SK-N-SH (cell line): ENCODE results near the gene IGF1R. TPM values are rescaled to one million over a fixed set of nuclear protein-coding genes. Genes with fewer than 3 reads are reported as not detected.

Source experiments
- CTCF ChIA-PET: fragments of 300-600, 350-600 bp; formaldehyde crosslinking; extraction: SDS; loops from one replicate; lab custom pipeline; 2021; lab: Yijun Ruan, JAX
- POLR2A ChIA-PET: fragments of 350-600 bp; sonication (Branson Sonifier 250); formaldehyde crosslinking; extraction: SDS; loops from one replicate; lab custom pipeline; 2020; ENCODE audit warnings: antibody characterized with exemption, inconsistent platforms; lab: Yijun Ruan, JAX
- DNase-seq: peaks from one replicate; pipeline ENCODE4 v3.0.0; 2012
- H2AFZ ChIP-seq: fragments of 200-600 bp; sonication (generic); 2 replicates; pipeline ENCODE4 v1.8.1; 2016; ENCODE audit warnings: antibody characterized with exemption, mild to moderate bottlenecking, low read depth
- H3F3A ChIP-seq: fragments of 200-600 bp; sonication (generic); replicated peaks from 2 replicates; pipeline ENCODE3; 2016; ENCODE audit warnings: antibody characterized with exemption, mild to moderate bottlenecking; ENCODE audit not compliant: insufficient read depth
- H3K27ac ChIP-seq, 2 experiments: fragments of 200-500 bp in 1 of 2; fragments of 200-600 bp in 1 of 2; sonication (Bioruptor generic) in 1 of 2; sonication (generic), shearing (Covaris generic) in 1 of 2; 2 replicates each; pipeline versions ENCODE4 v1.5.1 to v1.6.1; 2014 to 2016; ENCODE audit warnings: low read depth in 2 of 2, inconsistent platforms in 1 of 2, low read length in 1 of 2, mild to moderate bottlenecking in 1 of 2, mixed read lengths in 1 of 2
- H3K27me3 ChIP-seq: fragments of 200-600 bp; sonication (generic), shearing (Covaris generic); 2 replicates; pipeline ENCODE4 v1.6.1; 2016; ENCODE audit warnings: mixed run types; ENCODE audit not compliant: insufficient read depth
- H3K36me3 ChIP-seq, 2 experiments: fragments of 200-500 bp in 1 of 2; fragments of 200-600 bp in 1 of 2; sonication (Bioruptor generic) in 1 of 2; sonication (generic) in 1 of 2; replicated peaks in 1 of 2; 2 replicates each; pipeline versions ENCODE3 to v1.5.1; 2014 to 2016; ENCODE audit warnings: low read length in 1 of 2, mild to moderate bottlenecking in 1 of 2; ENCODE audit not compliant: insufficient read depth in 2 of 2, control insufficient read depth in 1 of 2
- H3K4me1 ChIP-seq, 2 experiments: fragments of 200-500 bp in 1 of 2; fragments of 200-600 bp in 1 of 2; sonication (Bioruptor generic) in 1 of 2; sonication (generic), shearing (Covaris generic) in 1 of 2; 2 replicates each; pipeline versions ENCODE4 v1.5.1 to v1.6.1; 2014 to 2016; ENCODE audit warnings: low read depth in 1 of 2, low read length in 1 of 2, mixed run types in 1 of 2; ENCODE audit not compliant: insufficient read depth in 2 of 2, control insufficient read depth in 1 of 2
- H3K4me2 ChIP-seq: fragments of 200-600 bp; sonication (generic), shearing (Covaris generic); 2 replicates; pipeline ENCODE4 v1.6.1; 2017; ENCODE audit warnings: mixed run types
- H3K4me3 ChIP-seq, 2 experiments: fragments of 200-500 bp in 1 of 2; fragments of 200-600 bp in 1 of 2; sonication (Bioruptor generic) in 1 of 2; sonication (generic), shearing (Covaris generic) in 1 of 2; 2 replicates each; pipeline versions ENCODE4 v1.5.1 to v1.8.1; 2014 to 2016; ENCODE audit warnings: low read depth in 2 of 2, inconsistent platforms in 1 of 2, low read length in 1 of 2, mild to moderate bottlenecking in 1 of 2, mixed read lengths in 1 of 2, moderate library complexity in 1 of 2
- H3K79me2 ChIP-seq: fragments of 200-600 bp; sonication (generic); 2 replicates; pipeline ENCODE4 v1.8.1; 2017; ENCODE audit warnings: mild to moderate bottlenecking; ENCODE audit not compliant: insufficient read depth
- H3K9ac ChIP-seq: fragments of 200-600 bp; sonication (generic); 2 replicates; pipeline ENCODE4 v1.6.1; 2017; ENCODE audit warnings: mixed run types
- H3K9me2 ChIP-seq: fragments of 200-600 bp; sonication (generic); 2 replicates; pipeline ENCODE4 v1.6.1; 2017; ENCODE audit warnings: mixed run types
- H3K9me3 ChIP-seq: fragments of 200-600 bp; sonication (generic); 2 replicates; pipeline ENCODE4 v1.6.1; 2017; ENCODE audit warnings: mixed run types, mild to moderate bottlenecking, moderate library complexity
- H4K20me1 ChIP-seq: fragments of 200-600 bp; sonication (generic); 2 replicates; pipeline ENCODE4 v1.6.1; 2017; ENCODE audit warnings: mild to moderate bottlenecking, mixed run types; ENCODE audit not compliant: insufficient read depth
- ELF1 ChIP-seq: IDR thresholded peaks from 2 replicates; pipeline ENCODE4 v1.4.0; 2012
- EZH2phosphoT487 ChIP-seq: fragments of 200-600 bp; sonication (generic); IDR thresholded peaks from 2 replicates; pipeline ENCODE4 v1.6.1; 2017; ENCODE audit warnings: low read depth, mixed run types, mild to moderate bottlenecking, antibody characterized with exemption, moderate library complexity, borderline replicate concordance
- FOSL2 ChIP-seq: IDR thresholded peaks from 2 replicates; pipeline ENCODE4 v1.4.0; 2012; ENCODE audit warnings: low read depth, mild to moderate bottlenecking, moderate library complexity, borderline replicate concordance
- FOXJ3 ChIP-seq: sonication (generic); formaldehyde crosslinking; IDR thresholded peaks from 2 replicates; pipeline ENCODE4 v1.5.1; 2020; ENCODE audit warnings: mild to moderate bottlenecking, missing genetic modification reagents
- GABPA ChIP-seq: IDR thresholded peaks from 2 replicates; pipeline ENCODE4 v1.4.0; 2012; ENCODE audit warnings: low read depth, mild to moderate bottlenecking
- GATA2 ChIP-seq: sonication (generic); formaldehyde crosslinking; IDR thresholded peaks from 2 replicates; pipeline ENCODE4 v1.5.0; 2020; ENCODE audit warnings: mild to moderate bottlenecking, missing genetic modification reagents
- MEF2A ChIP-seq: IDR thresholded peaks from 2 replicates; pipeline ENCODE4 v1.4.0; 2012; ENCODE audit warnings: low read depth, borderline replicate concordance
- MXI1 ChIP-seq: IDR thresholded peaks from 2 replicates; pipeline ENCODE4 v1.6.1; 2012; ENCODE audit warnings: mild to moderate bottlenecking, low read depth, low read length, improper control_type of control experiment
- NFIC ChIP-seq: IDR thresholded peaks from 2 replicates; pipeline ENCODE4 v1.4.0; 2012; ENCODE audit warnings: borderline replicate concordance
- POLR2AphosphoS5 ChIP-seq: IDR thresholded peaks from 2 replicates; pipeline ENCODE4 v1.6.1; 2012; ENCODE audit warnings: low read depth, low read length
- RCOR1 ChIP-seq: fragments of 150-350 bp; IDR thresholded peaks from 2 replicates; pipeline ENCODE4 v1.6.1; 2017; ENCODE audit warnings: antibody characterized with exemption, low read length
- RFX5 ChIP-seq: IDR thresholded peaks from 2 replicates; pipeline ENCODE4 v1.6.1; 2012; ENCODE audit warnings: mild to moderate bottlenecking, improper control_type of control experiment, low read length
- TAF1 ChIP-seq: IDR thresholded peaks from 2 replicates; pipeline ENCODE4 v1.6.1; 2012; ENCODE audit warnings: low read depth, mild to moderate bottlenecking, low read length, moderate library complexity, borderline replicate concordance
- TEAD4 ChIP-seq: IDR thresholded peaks from 2 replicates; pipeline ENCODE4 v1.4.0; 2012; ENCODE audit warnings: mild to moderate bottlenecking, borderline replicate concordance; ENCODE audit not compliant: insufficient read depth
- WGBS: methylation state at CpG from one replicate; pipeline ENCODE4 v1.1.6; 2017; ENCODE audit warnings: low lambda C conversion rate; 5-methylcytosine and 5-hydroxymethylcytosine counted together
- polyA plus RNA-seq, 3 experiments: library from polyadenylated mRNA; depleted of rRNA; stranded (reverse); fragments of >200 nt; gene quantifications; 2 replicates each; pipeline ENCODE4 v1.2.3, GENCODE V29; 2012
- TF ChIP-seq, protein P1 (sequence below): IDR thresholded peaks from 2 replicates; pipeline ENCODE4 v1.4.0; 2012; ENCODE audit warnings: low read depth
- TF ChIP-seq, protein P2 (sequence below): IDR thresholded peaks from 2 replicates; pipeline ENCODE4 v1.4.0; 2012; ENCODE audit warnings: low read depth, borderline replicate concordance
- TF ChIP-seq, protein P3 (sequence below): fragments of 150-350 bp; IDR thresholded peaks from 2 replicates; pipeline ENCODE4 v1.6.1; 2016; ENCODE audit warnings: mild to moderate bottlenecking, low read depth, low read length
- TF ChIP-seq, protein P4 (sequence below): fragments of 200-600 bp; sonication (generic); IDR thresholded peaks from 2 replicates; pipeline ENCODE4 v1.6.1; 2017; ENCODE audit warnings: antibody characterized with exemption, mild to moderate bottlenecking, moderate library complexity
- TF ChIP-seq, protein P5 (sequence below): IDR thresholded peaks from 2 replicates; pipeline ENCODE4; 2012

Gene IGF1R
- polyA plus RNA-seq, 1 of the 3 experiments (the other 2 are of a cell fraction) = 9.5 TPM

DNA sequence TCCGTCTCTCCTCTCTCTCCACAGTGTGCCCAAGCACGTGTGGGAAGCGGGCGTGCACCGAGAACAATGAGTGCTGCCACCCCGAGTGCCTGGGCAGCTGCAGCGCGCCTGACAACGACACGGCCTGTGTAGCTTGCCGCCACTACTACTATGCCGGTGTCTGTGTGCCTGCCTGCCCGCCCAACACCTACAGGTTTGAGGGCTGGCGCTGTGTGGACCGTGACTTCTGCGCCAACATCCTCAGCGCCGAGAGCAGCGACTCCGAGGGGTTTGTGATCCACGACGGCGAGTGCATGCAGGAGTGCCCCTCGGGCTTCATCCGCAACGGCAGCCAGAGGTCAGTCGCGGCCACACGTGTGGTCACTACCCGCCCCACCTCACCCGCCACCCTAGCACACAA lies 243.0 kb downstream of the IGF1R start:
- CTCF ChIA-PET = interaction anchor here (0.6 to 6.7 kb wide), 3 partner anchors 10 to 168 kb away, joined by 3 to 34 read pairs (median 16); no protein-coding TSS in a partner anchor
- no peak overlapping the region for H3K4me2 ChIP-seq
- peaks cover 33% of the 10 kb centered on the region for H3K79me2 ChIP-seq
- H3K27ac ChIP-seq = no peak overlapping the region
- DNase-seq = no peak
- H3K36me3 ChIP-seq = peaks cover 0 to 6% of the 10 kb centered on the region in 2 experiments
- WGBS = 98% methylated on average over 31 of the region's 31 CpGs
- no peaks in the 10 kb centered on the region for H3K27me3 ChIP-seq
- H3K9ac ChIP-seq = no peak overlapping the region
- POLR2A ChIA-PET = no interaction called here
- TF ChIP-seq MEF2A (no peak), FOXJ3 (CRISPR knock-in tag) (no peak), POLR2AphosphoS5 (no peak), ELF1 (no peak), NFIC (no peak), TEAD4 (no peak), TAF1 (no peak), RCOR1 (no peak), RFX5 (no peak), GABPA (no peak), GATA2 (CRISPR knock-in tag) (no peak), FOSL2 (no peak), MXI1 (no peak), EZH2phosphoT487 (no peak)
- TF ChIP-seq, protein P1, sequence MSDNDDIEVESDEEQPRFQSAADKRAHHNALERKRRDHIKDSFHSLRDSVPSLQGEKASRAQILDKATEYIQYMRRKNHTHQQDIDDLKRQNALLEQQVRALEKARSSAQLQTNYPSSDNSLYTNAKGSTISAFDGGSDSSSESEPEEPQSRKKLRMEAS = no peak
- TF ChIP-seq, protein P2, sequence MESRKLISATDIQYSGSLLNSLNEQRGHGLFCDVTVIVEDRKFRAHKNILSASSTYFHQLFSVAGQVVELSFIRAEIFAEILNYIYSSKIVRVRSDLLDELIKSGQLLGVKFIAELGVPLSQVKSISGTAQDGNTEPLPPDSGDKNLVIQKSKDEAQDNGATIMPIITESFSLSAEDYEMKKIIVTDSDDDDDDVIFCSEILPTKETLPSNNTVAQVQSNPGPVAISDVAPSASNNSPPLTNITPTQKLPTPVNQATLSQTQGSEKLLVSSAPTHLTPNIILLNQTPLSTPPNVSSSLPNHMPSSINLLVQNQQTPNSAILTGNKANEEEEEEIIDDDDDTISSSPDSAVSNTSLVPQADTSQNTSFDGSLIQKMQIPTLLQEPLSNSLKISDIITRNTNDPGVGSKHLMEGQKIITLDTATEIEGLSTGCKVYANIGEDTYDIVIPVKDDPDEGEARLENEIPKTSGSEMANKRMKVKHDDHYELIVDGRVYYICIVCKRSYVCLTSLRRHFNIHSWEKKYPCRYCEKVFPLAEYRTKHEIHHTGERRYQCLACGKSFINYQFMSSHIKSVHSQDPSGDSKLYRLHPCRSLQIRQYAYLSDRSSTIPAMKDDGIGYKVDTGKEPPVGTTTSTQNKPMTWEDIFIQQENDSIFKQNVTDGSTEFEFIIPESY = no peak
- TF ChIP-seq, protein P3, sequence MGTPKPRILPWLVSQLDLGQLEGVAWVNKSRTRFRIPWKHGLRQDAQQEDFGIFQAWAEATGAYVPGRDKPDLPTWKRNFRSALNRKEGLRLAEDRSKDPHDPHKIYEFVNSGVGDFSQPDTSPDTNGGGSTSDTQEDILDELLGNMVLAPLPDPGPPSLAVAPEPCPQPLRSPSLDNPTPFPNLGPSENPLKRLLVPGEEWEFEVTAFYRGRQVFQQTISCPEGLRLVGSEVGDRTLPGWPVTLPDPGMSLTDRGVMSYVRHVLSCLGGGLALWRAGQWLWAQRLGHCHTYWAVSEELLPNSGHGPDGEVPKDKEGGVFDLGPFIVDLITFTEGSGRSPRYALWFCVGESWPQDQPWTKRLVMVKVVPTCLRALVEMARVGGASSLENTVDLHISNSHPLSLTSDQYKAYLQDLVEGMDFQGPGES = no peak
- TF ChIP-seq, protein P4, sequence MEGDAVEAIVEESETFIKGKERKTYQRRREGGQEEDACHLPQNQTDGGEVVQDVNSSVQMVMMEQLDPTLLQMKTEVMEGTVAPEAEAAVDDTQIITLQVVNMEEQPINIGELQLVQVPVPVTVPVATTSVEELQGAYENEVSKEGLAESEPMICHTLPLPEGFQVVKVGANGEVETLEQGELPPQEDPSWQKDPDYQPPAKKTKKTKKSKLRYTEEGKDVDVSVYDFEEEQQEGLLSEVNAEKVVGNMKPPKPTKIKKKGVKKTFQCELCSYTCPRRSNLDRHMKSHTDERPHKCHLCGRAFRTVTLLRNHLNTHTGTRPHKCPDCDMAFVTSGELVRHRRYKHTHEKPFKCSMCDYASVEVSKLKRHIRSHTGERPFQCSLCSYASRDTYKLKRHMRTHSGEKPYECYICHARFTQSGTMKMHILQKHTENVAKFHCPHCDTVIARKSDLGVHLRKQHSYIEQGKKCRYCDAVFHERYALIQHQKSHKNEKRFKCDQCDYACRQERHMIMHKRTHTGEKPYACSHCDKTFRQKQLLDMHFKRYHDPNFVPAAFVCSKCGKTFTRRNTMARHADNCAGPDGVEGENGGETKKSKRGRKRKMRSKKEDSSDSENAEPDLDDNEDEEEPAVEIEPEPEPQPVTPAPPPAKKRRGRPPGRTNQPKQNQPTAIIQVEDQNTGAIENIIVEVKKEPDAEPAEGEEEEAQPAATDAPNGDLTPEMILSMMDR = no peak
- TF ChIP-seq, protein P5, sequence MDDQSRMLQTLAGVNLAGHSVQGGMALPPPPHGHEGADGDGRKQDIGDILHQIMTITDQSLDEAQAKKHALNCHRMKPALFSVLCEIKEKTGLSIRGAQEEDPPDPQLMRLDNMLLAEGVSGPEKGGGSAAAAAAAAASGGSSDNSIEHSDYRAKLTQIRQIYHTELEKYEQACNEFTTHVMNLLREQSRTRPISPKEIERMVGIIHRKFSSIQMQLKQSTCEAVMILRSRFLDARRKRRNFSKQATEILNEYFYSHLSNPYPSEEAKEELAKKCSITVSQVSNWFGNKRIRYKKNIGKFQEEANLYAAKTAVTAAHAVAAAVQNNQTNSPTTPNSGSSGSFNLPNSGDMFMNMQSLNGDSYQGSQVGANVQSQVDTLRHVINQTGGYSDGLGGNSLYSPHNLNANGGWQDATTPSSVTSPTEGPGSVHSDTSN = no peak
- no peak overlapping the region for H3K4me3 ChIP-seq
- peaks cover 12 to 24% of the 10 kb centered on the region in 2 experiments for H3K4me1 ChIP-seq
- H3K9me2 ChIP-seq = no peaks in the 10 kb centered on the region
- H2AFZ ChIP-seq = no peak overlapping the region
- peaks cover 22% of the 10 kb centered on the region for H3F3A ChIP-seq
- no peaks in the 10 kb centered on the region for H3K9me3 ChIP-seq
- no peaks in the 10 kb centered on the region for H4K20me1 ChIP-seq
